Measurements from ENCODE around the gene PRSS38.

- TF ChIP-seq EZH2 (IDR thresholded peaks at IDR 0.05; ENCODE audit: insufficient read depth, poor library complexity, severe bottlenecking), result no peak
- no peak for TF ChIP-seq EZH2phosphoT487 (IDR thresholded peaks at IDR 0.05; ENCODE audit: insufficient read depth, low read depth)
Observed at GRCh38 chr1:227779685-227780084, 35.8 kb upstream of the PRSS38 start.

Data from GM23248 (cell line).